ENCODE results near the gene FBXL13.

The FBXL13 gene

DNA sequence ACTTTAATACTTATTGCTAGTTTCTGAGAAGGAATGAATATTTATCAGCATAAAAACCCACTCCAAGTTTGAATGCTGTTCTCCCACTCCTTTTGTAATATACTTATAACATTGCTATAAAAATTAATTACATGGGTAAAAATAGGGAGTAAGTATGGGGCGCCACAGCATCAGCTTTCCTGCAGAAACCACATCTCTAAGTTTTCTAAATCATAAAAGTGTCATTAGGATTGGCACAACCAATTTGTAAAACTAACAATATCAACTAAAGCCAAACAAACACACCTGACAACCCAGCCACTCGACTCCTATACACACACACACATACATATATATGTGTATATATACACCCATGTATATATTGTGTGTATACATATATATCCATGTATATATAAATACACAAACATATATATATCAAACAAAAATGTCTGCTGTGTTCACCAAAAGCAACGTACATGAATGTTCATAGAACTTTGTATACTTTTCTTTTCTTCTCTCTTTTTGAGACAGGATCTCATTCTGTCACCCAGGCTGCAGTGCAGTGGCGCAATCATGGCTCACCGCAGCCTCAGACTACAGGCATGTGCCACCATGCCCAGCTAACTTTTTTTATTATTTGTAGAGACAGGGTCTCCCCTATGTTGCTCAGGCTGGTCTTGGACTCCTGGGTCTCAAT is 176.6 kb downstream of the FBXL13 start:
- no peak overlapping the region for H3K4me2 ChIP-seq (ENCODE audit: low read length)
- H3K27me3 ChIP-seq (ENCODE audit: insufficient read depth, low read length), result no peaks in the 10 kb centered on the region
- no peaks in the 10 kb centered on the region for H3K9me3 ChIP-seq (ENCODE audit: low read length)
- no peak overlapping the region for H3K4me3 ChIP-seq (ENCODE audit: low read depth, low read length, poor library complexity, severe bottlenecking)
- TF ChIP-seq, protein P1, sequence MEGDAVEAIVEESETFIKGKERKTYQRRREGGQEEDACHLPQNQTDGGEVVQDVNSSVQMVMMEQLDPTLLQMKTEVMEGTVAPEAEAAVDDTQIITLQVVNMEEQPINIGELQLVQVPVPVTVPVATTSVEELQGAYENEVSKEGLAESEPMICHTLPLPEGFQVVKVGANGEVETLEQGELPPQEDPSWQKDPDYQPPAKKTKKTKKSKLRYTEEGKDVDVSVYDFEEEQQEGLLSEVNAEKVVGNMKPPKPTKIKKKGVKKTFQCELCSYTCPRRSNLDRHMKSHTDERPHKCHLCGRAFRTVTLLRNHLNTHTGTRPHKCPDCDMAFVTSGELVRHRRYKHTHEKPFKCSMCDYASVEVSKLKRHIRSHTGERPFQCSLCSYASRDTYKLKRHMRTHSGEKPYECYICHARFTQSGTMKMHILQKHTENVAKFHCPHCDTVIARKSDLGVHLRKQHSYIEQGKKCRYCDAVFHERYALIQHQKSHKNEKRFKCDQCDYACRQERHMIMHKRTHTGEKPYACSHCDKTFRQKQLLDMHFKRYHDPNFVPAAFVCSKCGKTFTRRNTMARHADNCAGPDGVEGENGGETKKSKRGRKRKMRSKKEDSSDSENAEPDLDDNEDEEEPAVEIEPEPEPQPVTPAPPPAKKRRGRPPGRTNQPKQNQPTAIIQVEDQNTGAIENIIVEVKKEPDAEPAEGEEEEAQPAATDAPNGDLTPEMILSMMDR (IDR thresholded peaks at IDR 0.05; ENCODE audit: low read length), result no peak
- no peak for TF ChIP-seq EZH2 (IDR thresholded peaks at IDR 0.05; ENCODE audit: borderline replicate concordance, low read length)
- H3K4me1 ChIP-seq (ENCODE audit: insufficient read depth, low read length, severe bottlenecking), result no peaks in the 10 kb centered on the region
- no peak overlapping the region for H3K27ac ChIP-seq (ENCODE audit: low read depth, low read length, poor library complexity, severe bottlenecking)
- H3K9ac ChIP-seq (ENCODE audit: low read length), result no peak overlapping the region
- H3K36me3 ChIP-seq (ENCODE audit: insufficient read depth, low read length), result no peaks in the 10 kb centered on the region
- H2AFZ ChIP-seq (ENCODE audit: low read length), result no peak overlapping the region
- H3F3A ChIP-seq (ENCODE audit: insufficient read depth, low read length), result no peaks in the 10 kb centered on the region
- no peaks in the 10 kb centered on the region for H3K9me2 ChIP-seq (ENCODE audit: low read depth, low read length)
- H4K20me1 ChIP-seq (ENCODE audit: insufficient read depth, low read length), result no peaks in the 10 kb centered on the region
- H3K79me2 ChIP-seq (ENCODE audit: insufficient read depth, low read length), result no peaks in the 10 kb centered on the region

DNA sequence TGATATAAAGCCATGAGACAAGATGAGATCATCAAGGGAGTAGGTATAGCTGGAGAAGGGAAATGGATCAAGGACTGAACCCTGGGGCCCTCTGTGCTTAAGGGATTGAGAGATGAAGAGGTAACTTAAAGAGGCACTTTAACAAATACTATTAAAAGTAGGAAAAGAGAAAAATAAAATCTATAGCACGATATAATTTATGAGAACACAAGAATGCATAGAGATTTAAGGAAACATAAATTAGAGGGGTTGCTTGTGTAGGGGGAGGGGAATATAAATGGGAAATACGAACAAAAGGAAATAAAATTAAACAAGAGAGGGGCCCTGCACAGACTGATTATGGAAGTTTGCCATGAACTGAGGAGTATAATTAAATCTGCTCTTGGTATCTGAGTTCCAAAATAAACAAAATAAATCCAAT is 177.4 kb downstream of the FBXL13 start:
- Histone ChIP-seq H3K79me2 (ENCODE audit: insufficient read depth, low read length) (no peaks in the 10 kb centered on the region), H3F3A (ENCODE audit: insufficient read depth, low read length) (no peaks in the 10 kb centered on the region), H3K4me3 (ENCODE audit: low read depth, low read length, poor library complexity, severe bottlenecking) (no peak overlapping the region), H3K4me2 (ENCODE audit: low read length) (no peak overlapping the region), H3K36me3 (ENCODE audit: insufficient read depth, low read length) (no peaks in the 10 kb centered on the region), H3K27ac (ENCODE audit: low read depth, low read length, poor library complexity, severe bottlenecking) (no peak overlapping the region), H3K9me3 (ENCODE audit: low read length) (no peaks in the 10 kb centered on the region), H2AFZ (ENCODE audit: low read length) (no peak overlapping the region), H3K9me2 (ENCODE audit: low read depth, low read length) (no peaks in the 10 kb centered on the region), H4K20me1 (ENCODE audit: insufficient read depth, low read length) (no peaks in the 10 kb centered on the region), H3K4me1 (ENCODE audit: insufficient read depth, low read length, severe bottlenecking) (no peaks in the 10 kb centered on the region), H3K27me3 (ENCODE audit: insufficient read depth, low read length) (no peaks in the 10 kb centered on the region), H3K9ac (ENCODE audit: low read length) (no peak overlapping the region)
- TF ChIP-seq EZH2 (IDR thresholded peaks at IDR 0.05; ENCODE audit: borderline replicate concordance, low read length), result no peak
- TF ChIP-seq, protein P1 (IDR thresholded peaks at IDR 0.05; ENCODE audit: low read length), result no peak

DNA sequence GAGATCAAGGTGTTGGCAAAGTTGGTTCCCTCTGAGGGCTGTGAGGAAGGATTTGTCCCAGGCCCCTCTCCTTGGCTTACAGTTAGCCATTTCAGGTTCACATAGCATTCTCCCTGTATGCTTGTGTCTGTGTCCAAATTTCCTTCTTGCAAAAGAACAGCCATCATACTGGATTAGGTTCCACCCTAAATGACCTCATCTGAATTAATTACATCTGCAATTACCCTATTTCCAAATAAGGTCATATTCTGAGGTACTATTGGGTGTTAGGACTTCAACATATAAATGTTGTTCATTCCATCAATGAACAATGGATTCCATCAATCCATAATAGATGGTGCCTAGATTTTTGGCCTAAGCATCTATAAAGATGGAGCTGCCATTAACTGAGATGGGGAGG is 178.0 kb downstream of the FBXL13 start:
- no peak for TF ChIP-seq EZH2 (IDR thresholded peaks at IDR 0.05; ENCODE audit: borderline replicate concordance, low read length)
- TF ChIP-seq, protein P1 (IDR thresholded peaks at IDR 0.05; ENCODE audit: low read length), result no peak
- H3K27me3 ChIP-seq (ENCODE audit: insufficient read depth, low read length), result no peaks in the 10 kb centered on the region
- no peaks in the 10 kb centered on the region for H4K20me1 ChIP-seq (ENCODE audit: insufficient read depth, low read length)
- no peak overlapping the region for H3K27ac ChIP-seq (ENCODE audit: low read depth, low read length, poor library complexity, severe bottlenecking)
- H3K36me3 ChIP-seq (ENCODE audit: insufficient read depth, low read length), result no peaks in the 10 kb centered on the region
- no peaks in the 10 kb centered on the region for H3K4me1 ChIP-seq (ENCODE audit: insufficient read depth, low read length, severe bottlenecking)
- no peaks in the 10 kb centered on the region for H3F3A ChIP-seq (ENCODE audit: insufficient read depth, low read length)
- H3K4me3 ChIP-seq (ENCODE audit: low read depth, low read length, poor library complexity, severe bottlenecking), result no peak overlapping the region
- no peaks in the 10 kb centered on the region for H3K9me3 ChIP-seq (ENCODE audit: low read length)
- H3K9ac ChIP-seq (ENCODE audit: low read length), result no peak overlapping the region
- no peaks in the 10 kb centered on the region for H3K9me2 ChIP-seq (ENCODE audit: low read depth, low read length)
- no peaks in the 10 kb centered on the region for H3K79me2 ChIP-seq (ENCODE audit: insufficient read depth, low read length)
- no peak overlapping the region for H2AFZ ChIP-seq (ENCODE audit: low read length)
- no peak overlapping the region for H3K4me2 ChIP-seq (ENCODE audit: low read length)
